PFSK-1 (cell line): ENCODE data around the gene ADAMTSL5.

Experiments used
- FOXP2 ChIP-seq: optimal IDR thresholded peaks from 2 replicates; pipeline ENCODE3; 2011; ENCODE audit warnings: borderline replicate concordance, control low read depth, inconsistent platforms; ENCODE audit not compliant: insufficient read depth; ENCODE audit errors: extremely low read length, extremely low read depth
- POLR2AphosphoS5 ChIP-seq: IDR thresholded peaks from 2 replicates; pipeline ENCODE4 v1.6.1; 2012; ENCODE audit warnings: low read depth, mild to moderate bottlenecking, control low read depth, low read length, moderate library complexity
- REST ChIP-seq, 2 experiments: IDR thresholded peaks; 2 replicates each; pipeline versions ENCODE4 v1.6.1 to v1.8.0; 2011 to 2012; ENCODE audit warnings: low read depth in 2 of 2, low read length in 2 of 2, control low read depth in 1 of 2, inconsistent platforms in 1 of 2, mild to moderate bottlenecking in 1 of 2, moderate library complexity in 1 of 2; ENCODE audit not compliant: insufficient read depth in 1 of 2
- SIN3A ChIP-seq: IDR thresholded peaks from 2 replicates; pipeline ENCODE4 v1.6.1; 2012; ENCODE audit warnings: mild to moderate bottlenecking, low read length, moderate library complexity, borderline replicate concordance; ENCODE audit not compliant: insufficient read depth
- TAF1 ChIP-seq: IDR thresholded peaks from 2 replicates; pipeline ENCODE4 v1.6.1; 2012; ENCODE audit warnings: low read length, control low read depth, borderline replicate concordance; ENCODE audit not compliant: insufficient read depth

ADAMTSL5 gene

GRCh38 chr19:1534972-1535371 is 22.2 kb upstream of the ADAMTSL5 start:
- no peak for TF ChIP-seq POLR2AphosphoS5
- TF ChIP-seq SIN3A: no peak
- no peak for TF ChIP-seq FOXP2
- TF ChIP-seq REST (IDR thresholded peaks at IDR 0.05; ENCODE audit: insufficient read depth in 1 of 2, low read depth in 2 of 2, low read length in 2 of 2): no peak
- TF ChIP-seq TAF1: no peak

- TF ChIP-seq SIN3A (no peak), REST (IDR thresholded peaks at IDR 0.05; ENCODE audit: insufficient read depth in 1 of 2, low read depth in 2 of 2, low read length in 2 of 2) (no peak), TAF1 (no peak), FOXP2 (no peak), POLR2AphosphoS5 (no peak)
Measured at GRCh38 chr19:1533510-1534150, 20.8 kb upstream of the ADAMTSL5 start.

- TF ChIP-seq TAF1: no peak
Measured at GRCh38 chr19:1532003-1532402, 19.2 kb upstream of the ADAMTSL5 start.

GRCh38 chr19:1531587-1531986 is 18.8 kb upstream of the ADAMTSL5 start:
- TF ChIP-seq FOXP2: no peak
- no peak for TF ChIP-seq TAF1
- TF ChIP-seq SIN3A: no peak
- TF ChIP-seq REST (IDR thresholded peaks at IDR 0.05; ENCODE audit: insufficient read depth in 1 of 2, low read depth in 2 of 2, low read length in 2 of 2): no peak
- TF ChIP-seq POLR2AphosphoS5: no peak

GRCh38 chr19:1529430-1529816 is 16.6 kb upstream of the ADAMTSL5 start:
- no peak for TF ChIP-seq POLR2AphosphoS5
- TF ChIP-seq FOXP2: no peak
- TF ChIP-seq TAF1: no peak

GRCh38 chr19:1528596-1529429 is 16.0 kb upstream of the ADAMTSL5 start:
- TF ChIP-seq SIN3A (no peak), REST (IDR thresholded peaks at IDR 0.05; ENCODE audit: insufficient read depth in 1 of 2, low read depth in 2 of 2, low read length in 2 of 2) (no peak), POLR2AphosphoS5 (no peak), TAF1 (no peak), FOXP2 (no peak)
